Measurements from ENCODE around the gene FAM222A.

FAM222A gene

GRCh38 chr12:109707470-109707821, 6.2 kb upstream of the FAM222A start:
- no peak overlapping the region for H3K27ac ChIP-seq (ENCODE audit: low read depth, low read length)
- H2AFZ ChIP-seq (ENCODE audit: low read depth, low read length, severe bottlenecking) = no peak overlapping the region
- no peaks in the 10 kb centered on the region for H3K9me3 ChIP-seq (ENCODE audit: insufficient read depth, low read length)
- H3F3A ChIP-seq (ENCODE audit: insufficient read depth) = no peaks in the 10 kb centered on the region
- no peaks in the 10 kb centered on the region for H3K36me3 ChIP-seq (ENCODE audit: low read length)
- no peak overlapping the region for H3K4me3 ChIP-seq (ENCODE audit: insufficient read depth, low read length, poor library complexity, severe bottlenecking)
- H3K9ac ChIP-seq (ENCODE audit: low read length) = no peak overlapping the region
- H3K9me2 ChIP-seq (replicated peaks; ENCODE audit: insufficient read depth, low read length) = no peaks in the 10 kb centered on the region
- no peaks in the 10 kb centered on the region for H3K79me2 ChIP-seq (ENCODE audit: insufficient read depth, low read length)
- no peaks in the 10 kb centered on the region for H4K20me1 ChIP-seq (ENCODE audit: low read depth, low read length)
- H3K4me2 ChIP-seq (ENCODE audit: low read depth, low read length, poor library complexity, severe bottlenecking) = no peak overlapping the region
- H3K27me3 ChIP-seq (ENCODE audit: low read length) = no peaks in the 10 kb centered on the region
- TF ChIP-seq EZH2phosphoT487 (conservative IDR thresholded peaks at IDR 0.05; ENCODE audit: low read length) = no peak
- no peak for TF ChIP-seq CTCF (IDR thresholded peaks at IDR 0.05; ENCODE audit: insufficient read depth, low read length, poor library complexity, severe bottlenecking)

- no peaks in the 10 kb centered on the region for H3K27me3 ChIP-seq (ENCODE audit: low read length)
- H3K4me3 ChIP-seq (ENCODE audit: insufficient read depth, low read length, poor library complexity, severe bottlenecking) = no peak overlapping the region
- no peak overlapping the region for H3K4me2 ChIP-seq (ENCODE audit: low read depth, low read length, poor library complexity, severe bottlenecking)
- no peaks in the 10 kb centered on the region for H3K79me2 ChIP-seq (ENCODE audit: insufficient read depth, low read length)
- no peaks in the 10 kb centered on the region for H3K9me3 ChIP-seq (ENCODE audit: insufficient read depth, low read length)
- H3K9me2 ChIP-seq (replicated peaks; ENCODE audit: insufficient read depth, low read length) = no peaks in the 10 kb centered on the region
- H4K20me1 ChIP-seq (ENCODE audit: low read depth, low read length) = no peaks in the 10 kb centered on the region
- no peak overlapping the region for H3K9ac ChIP-seq (ENCODE audit: low read length)
- no peaks in the 10 kb centered on the region for H3K36me3 ChIP-seq (ENCODE audit: low read length)
- TF ChIP-seq EZH2phosphoT487 (conservative IDR thresholded peaks at IDR 0.05; ENCODE audit: low read length) = no peak
- TF ChIP-seq CTCF (IDR thresholded peaks at IDR 0.05; ENCODE audit: insufficient read depth, low read length, poor library complexity, severe bottlenecking) = no peak
- H3F3A ChIP-seq (ENCODE audit: insufficient read depth) = no peaks in the 10 kb centered on the region
- H3K27ac ChIP-seq (ENCODE audit: low read depth, low read length) = no peak overlapping the region
- H2AFZ ChIP-seq (ENCODE audit: low read depth, low read length, severe bottlenecking) = no peak overlapping the region
Measured at GRCh38 chr12:109708939-109709338, 4.7 kb upstream of the FAM222A start.

- Histone ChIP-seq H3K9me3 (ENCODE audit: insufficient read depth, low read length) (no peaks in the 10 kb centered on the region), H3K79me2 (ENCODE audit: insufficient read depth, low read length) (no peaks in the 10 kb centered on the region), H3K36me3 (ENCODE audit: low read length) (no peaks in the 10 kb centered on the region), H3K9ac (ENCODE audit: low read length) (no peak overlapping the region), H3K9me2 (replicated peaks; ENCODE audit: insufficient read depth, low read length) (no peaks in the 10 kb centered on the region), H3K27ac (ENCODE audit: low read depth, low read length) (no peak overlapping the region), H3F3A (ENCODE audit: insufficient read depth) (no peaks in the 10 kb centered on the region), H3K27me3 (ENCODE audit: low read length) (no peaks in the 10 kb centered on the region), H2AFZ (ENCODE audit: low read depth, low read length, severe bottlenecking) (no peak overlapping the region), H3K4me2 (ENCODE audit: low read depth, low read length, poor library complexity, severe bottlenecking) (no peak overlapping the region), H3K4me3 (ENCODE audit: insufficient read depth, low read length, poor library complexity, severe bottlenecking) (no peak overlapping the region), H4K20me1 (ENCODE audit: low read depth, low read length) (no peaks in the 10 kb centered on the region)
- TF ChIP-seq EZH2phosphoT487 (conservative IDR thresholded peaks at IDR 0.05; ENCODE audit: low read length) (no peak), CTCF (IDR thresholded peaks at IDR 0.05; ENCODE audit: insufficient read depth, low read length, poor library complexity, severe bottlenecking) (no peak)
Measured at GRCh38 chr12:109709401-109709991, 4.1 kb upstream of the FAM222A start.

Measured in SU-DHL-6 (cell line).